ENCODE data around the gene CBLB.
A peak's percentile ranks its signal among the peaks of the same experiment; 100 is the strongest.

The CBLB gene

GRCh38 chr3:105868742-105869530 is at the start of gene CBLB:
TSS of gene CBLB (minus strand) at chr3:105869012. CDS start at chr3:105867577, 1,435 bp downstream.
- peak; percentile 81 to 88 for DNase-seq

- DNase-seq: no peak
Measured at GRCh38 chr3:105916767-105917166, 48.0 kb upstream of the CBLB start.

GRCh38 chr3:105915524-105915923 is 46.7 kb upstream of the CBLB start:
- no peak for DNase-seq

DNA sequence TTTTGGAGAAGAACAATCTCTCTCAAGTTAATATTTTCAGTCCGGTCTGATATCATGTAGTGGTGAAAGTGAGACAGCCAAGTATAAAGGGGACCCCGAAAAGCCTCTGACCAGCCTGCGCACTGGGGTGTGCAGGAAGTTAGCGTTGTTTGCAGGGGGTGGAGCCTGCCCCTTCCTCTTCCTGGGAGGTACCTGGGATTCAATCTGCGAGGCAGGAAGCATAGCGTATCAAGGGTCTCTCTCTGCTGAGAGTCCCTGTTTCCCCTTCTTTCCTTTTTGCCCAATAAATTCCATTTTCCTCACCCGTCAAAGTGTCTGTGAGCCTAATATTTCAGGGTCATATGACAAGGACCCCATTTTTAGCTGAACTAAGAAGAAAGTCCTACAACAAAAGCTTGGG is 44.8 kb upstream of the CBLB start:
- no peak for DNase-seq

GRCh38 chr3:105912891-105913290 is 44.1 kb upstream of the CBLB start:
- DNase-seq: no peak

DNA sequence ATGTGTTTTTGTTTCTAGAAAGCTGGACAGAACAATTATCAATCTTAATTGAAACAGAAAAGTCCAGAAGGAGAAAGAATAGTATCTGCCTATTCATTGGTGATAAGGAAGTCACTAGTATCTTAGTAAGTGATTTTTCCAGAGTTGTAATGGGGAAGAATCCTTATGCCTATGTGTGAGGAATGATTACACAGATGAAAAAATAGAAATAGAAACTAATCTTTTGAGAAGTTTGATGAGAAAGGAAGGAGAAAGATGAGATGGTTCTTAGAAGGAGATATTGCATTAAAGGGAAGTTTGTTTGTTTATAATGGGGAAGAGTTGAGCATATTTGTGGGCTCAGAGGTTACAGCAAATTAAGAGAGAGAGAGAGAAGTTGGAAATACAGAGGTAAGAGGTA is 42.7 kb upstream of the CBLB start:
- no peak for DNase-seq

- no peak for DNase-seq
Measured at GRCh38 chr3:105907777-105908176, 39.0 kb upstream of the CBLB start.

DNA sequence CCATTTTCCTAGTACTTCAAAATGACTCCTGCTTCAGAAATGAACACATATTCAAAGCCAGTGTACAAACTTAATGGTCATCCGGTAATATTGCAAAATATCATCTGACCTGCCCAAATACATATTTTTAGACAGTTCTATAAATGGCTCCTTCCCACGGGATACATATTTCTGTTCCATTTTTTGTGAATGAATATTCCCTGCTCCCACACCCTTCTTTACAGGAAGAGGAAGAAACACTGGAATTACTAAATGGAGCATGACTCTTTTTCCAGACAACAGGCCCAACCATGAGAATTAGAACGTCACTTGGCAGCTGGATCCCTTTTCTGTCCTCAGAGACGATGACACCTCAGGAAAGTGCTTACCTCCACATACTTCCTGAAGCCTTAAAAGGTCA is 38.0 kb upstream of the CBLB start:
- no peak for DNase-seq

- DNase-seq: no peak
Measured at GRCh38 chr3:105906345-105906744, 37.5 kb upstream of the CBLB start.

DNA sequence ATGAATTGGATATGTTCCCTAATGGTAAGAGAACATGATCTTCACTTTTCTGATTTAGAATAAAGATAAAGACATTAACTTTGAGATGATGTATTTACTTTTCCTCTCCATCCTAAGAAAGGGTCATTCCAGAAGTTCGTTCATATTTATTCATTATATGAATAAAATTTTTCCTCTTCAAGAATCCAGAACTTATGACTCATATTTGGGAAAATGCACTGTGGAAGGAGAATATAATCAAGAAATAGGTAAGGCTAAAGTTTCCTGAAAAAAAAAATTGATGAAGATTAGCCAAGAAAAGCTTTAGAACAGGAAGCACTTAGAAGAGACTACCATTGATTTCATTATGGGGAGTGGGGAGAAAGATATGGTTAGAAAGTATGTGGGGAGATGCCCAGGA is 36.5 kb upstream of the CBLB start:
- DNase-seq: no peak

DNA sequence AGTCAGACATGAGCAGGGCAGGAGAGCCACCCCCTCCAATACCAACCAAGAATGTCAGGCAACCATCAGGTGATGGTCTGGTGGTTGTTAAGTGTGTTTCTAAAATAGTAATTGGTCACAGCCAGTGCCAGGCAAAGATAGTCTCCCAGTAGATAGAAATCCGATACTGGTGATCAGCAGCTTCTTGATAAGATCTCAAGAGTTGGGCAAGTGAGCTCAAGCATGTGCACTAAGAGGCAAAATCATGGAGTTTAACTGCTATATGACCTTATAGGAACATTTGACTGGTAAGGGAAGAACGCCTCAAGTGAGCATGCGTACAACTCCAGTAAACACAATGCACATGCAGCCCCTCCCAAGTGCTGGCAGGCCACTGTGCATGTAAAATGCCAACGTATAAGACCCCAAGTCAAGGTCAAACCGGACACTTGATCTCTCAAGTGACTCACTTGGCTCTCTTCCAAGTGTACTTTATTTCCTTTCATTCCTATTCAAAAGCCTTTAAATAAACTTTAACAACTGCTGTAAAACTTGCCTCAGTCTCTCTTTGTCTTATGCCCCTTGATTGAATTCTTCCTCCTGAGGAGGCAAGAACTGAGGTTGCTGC is 36.0 kb upstream of the CBLB start:
- DNase-seq: peak in 1 of 2 experiments; percentile 12

DNA sequence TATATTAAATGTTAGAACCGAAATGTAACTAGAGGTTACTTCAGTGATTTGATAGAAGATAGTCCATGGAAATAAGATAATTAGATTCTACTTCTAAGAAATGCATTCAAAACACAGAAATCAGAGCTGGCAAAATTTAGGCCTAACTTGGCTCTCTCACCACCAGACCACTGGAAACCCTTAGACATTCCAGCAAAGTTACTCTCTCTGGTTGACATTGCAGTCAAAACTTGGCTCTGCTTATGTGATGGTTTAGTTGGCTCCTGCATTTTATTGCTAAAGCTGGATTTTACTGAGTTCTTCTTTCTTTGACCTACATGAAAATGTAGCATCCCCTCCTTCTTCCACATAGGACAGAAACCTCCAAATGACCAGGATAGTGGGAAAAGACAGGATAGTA is 35.4 kb upstream of the CBLB start:
- DNase-seq: no peak

DNA sequence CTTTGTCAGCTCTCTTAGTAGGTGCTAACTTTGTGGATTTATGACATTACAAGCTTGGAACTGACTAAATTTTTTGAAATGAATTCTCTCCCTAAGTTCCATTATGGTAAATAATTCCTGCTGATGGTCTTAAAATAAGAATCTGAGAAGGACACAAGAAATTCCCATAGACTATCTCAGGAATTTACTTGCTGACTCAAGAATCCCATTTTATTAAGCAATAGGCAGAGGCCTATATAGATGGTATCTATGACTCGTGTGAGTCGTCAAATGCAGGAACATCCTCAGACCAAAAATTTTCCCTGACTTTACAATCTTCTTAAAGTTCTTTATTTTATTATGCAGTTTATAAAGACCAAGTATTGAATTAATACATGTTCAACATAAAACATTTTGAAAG is 30.7 kb upstream of the CBLB start:
- no peak for DNase-seq

GRCh38 chr3:105891101-105891500 is 22.3 kb upstream of the CBLB start:
- no peak for DNase-seq

- no peak for DNase-seq
Measured at GRCh38 chr3:105888621-105889579, 20.1 kb upstream of the CBLB start.

GRCh38 chr3:105885256-105885655 is 16.4 kb upstream of the CBLB start:
- no peak for DNase-seq

DNA sequence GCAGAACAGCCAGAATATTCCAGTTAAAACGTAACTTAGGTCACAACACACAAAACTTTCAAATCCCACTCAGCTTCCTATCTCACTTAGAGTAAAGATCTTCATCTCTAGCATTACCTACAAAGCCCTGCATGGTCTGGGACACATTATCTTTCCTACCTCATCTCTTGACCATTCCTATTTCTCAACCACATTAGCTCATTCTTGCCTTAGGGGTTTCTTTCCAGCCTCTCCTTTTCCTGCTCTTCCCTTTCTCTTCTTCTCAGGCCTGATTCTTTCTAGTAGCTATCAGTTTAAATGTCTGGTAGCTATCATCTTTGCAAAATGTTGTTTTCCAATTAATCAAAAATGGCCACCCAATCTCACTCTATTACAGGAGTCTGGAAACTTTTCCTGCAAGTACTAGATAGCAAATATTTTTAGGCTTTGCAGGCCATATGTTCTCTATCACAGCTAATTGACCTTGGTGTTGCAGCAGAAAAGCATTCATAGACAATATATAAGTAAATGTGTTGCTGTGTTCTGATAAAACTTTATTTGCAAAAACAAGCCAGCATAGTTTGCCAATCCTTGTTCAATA is 15.1 kb upstream of the CBLB start:
- DNase-seq: no peak

GRCh38 chr3:105880681-105881290 is 12.0 kb upstream of the CBLB start:
- no peak for DNase-seq

- no peak for DNase-seq
Measured at GRCh38 chr3:105878061-105878460, 9.2 kb upstream of the CBLB start.

DNA sequence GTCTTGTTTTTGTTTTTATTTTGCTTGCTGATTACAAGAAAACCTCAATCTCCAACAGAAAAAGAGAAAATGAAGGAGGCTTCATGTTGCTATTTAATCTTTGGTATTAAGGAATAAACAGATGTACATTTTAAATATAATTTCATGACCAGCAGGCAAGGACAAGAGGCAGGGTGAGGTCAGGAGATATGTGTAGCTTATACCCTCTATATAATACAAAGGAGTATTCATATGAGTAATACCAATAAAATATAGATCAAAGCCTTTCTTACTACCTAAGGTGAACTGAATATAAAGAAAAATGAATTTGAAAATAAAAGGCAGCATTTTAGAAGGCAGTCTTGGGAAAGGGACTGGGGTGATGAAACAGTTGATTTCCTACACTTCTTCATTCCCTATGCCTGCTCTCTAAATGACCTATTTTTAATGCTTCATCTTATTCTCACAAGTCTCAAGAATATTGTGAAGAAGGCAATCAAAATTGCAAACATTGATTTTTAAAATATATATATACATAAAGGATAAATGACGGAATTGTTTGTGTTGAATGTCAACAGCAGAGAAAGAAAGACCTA is 8.6 kb upstream of the CBLB start:
- no peak for DNase-seq

- no peak for DNase-seq
Measured at GRCh38 chr3:105876780-105877327, 8.0 kb upstream of the CBLB start.
